C4-2B (cell line): Measurements from ENCODE around the gene GOLT1A.

Source experiments
- H3K27ac ChIP-seq: fragments of 450-650 bp; 2 replicates; pipeline ENCODE4 v1.5.1; 2017
- CTCF ChIP-seq: fragments of 450-650 bp; conservative IDR thresholded peaks from 2 replicates; pipeline ENCODE4 v1.5.1; 2017; ENCODE audit warnings: mild to moderate bottlenecking
- ZFX ChIP-seq: fragments of 450-650 bp; IDR thresholded peaks from 2 replicates; pipeline ENCODE4 v1.6.1; 2017

Gene GOLT1A

GRCh38 chr1:204221271-204221670 is 7.5 kb upstream of the GOLT1A start:
- H3K27ac ChIP-seq: no peak overlapping the region
- no peak for TF ChIP-seq ZFX
- no peak for TF ChIP-seq CTCF

GRCh38 chr1:204219971-204220616 is 6.3 kb upstream of the GOLT1A start:
- TF ChIP-seq CTCF (no peak), ZFX (no peak)
- H3K27ac ChIP-seq: no peak overlapping the region

- no peak overlapping the region for H3K27ac ChIP-seq
- TF ChIP-seq ZFX: no peak
These were observed 4.8 kb upstream of the GOLT1A start for GRCh38 chr1:204218552-204218951.

GRCh38 chr1:204217648-204218000 is 3.8 kb upstream of the GOLT1A start:
- H3K27ac ChIP-seq: no peak overlapping the region
- TF ChIP-seq ZFX (no peak), CTCF (no peak)

- no peak for TF ChIP-seq CTCF
- TF ChIP-seq ZFX: no peak
These were observed 3.3 kb upstream of the GOLT1A start for GRCh38 chr1:204216880-204217647.

GRCh38 chr1:204216236-204216635 is 2.4 kb upstream of the GOLT1A start:
- no peak overlapping the region for H3K27ac ChIP-seq
- TF ChIP-seq CTCF: no peak
- TF ChIP-seq ZFX: no peak

More at GRCh38 chr1:204216880-204217647, 3.3 kb upstream of the GOLT1A start:
- no peak overlapping the region for H3K27ac ChIP-seq

- H3K27ac ChIP-seq: no peak overlapping the region
- TF ChIP-seq CTCF: no peak
- TF ChIP-seq ZFX: no peak
These were observed 1.1 kb downstream of the GOLT1A start for GRCh38 chr1:204212715-204213114.
